ENCODE results near the gene NEDD4L. TPM values are rescaled to one million over a fixed set of nuclear protein-coding genes. Genes with fewer than 3 reads are reported as not detected.

Gene NEDD4L
- total RNA-seq, 1 experiment from 2014 or later, result 42.9 TPM

GRCh38 chr18:58363767-58364540 lies 319.9 kb downstream of the NEDD4L start:
- no peak for ATAC-seq
- Histone ChIP-seq H3K9me3 (ENCODE audit: control insufficient read depth, insufficient read depth, low read depth, low read length) (no peaks in the 10 kb centered on the region), H3K36me3 (ENCODE audit: control insufficient read depth, insufficient read depth, low read length) (peaks cover 2% of the 10 kb centered on the region; the same call in 1 of the 2 replicates), H3K4me3 (ENCODE audit: low read depth in 2 of 2, low read length in 2 of 2) (no peak overlapping the region), H3K4me1 (ENCODE audit: control insufficient read depth, insufficient read depth, low read length) (no peaks in the 10 kb centered on the region), H3K27me3 (ENCODE audit: control insufficient read depth, insufficient read depth, low read length) (no peaks in the 10 kb centered on the region), H3K27ac (ENCODE audit: low read length) (no peak overlapping the region)
- POLR2A ChIA-PET, result no interaction called here
- DNase-seq (ENCODE audit: low read depth, low spot score), result no peak
- no peak for TF ChIP-seq CTCF (IDR thresholded peaks at IDR 0.05)
- no peak for TF ChIP-seq TCF7L2 (IDR thresholded peaks at IDR 0.05; ENCODE audit: low read depth, low read length)
- no peak for TF ChIP-seq SIN3A (IDR thresholded peaks at IDR 0.05; ENCODE audit: borderline replicate concordance, insufficient read depth, low read depth, low read length)
- TF ChIP-seq REST (IDR thresholded peaks at IDR 0.05; ENCODE audit: insufficient read depth in 1 of 2, low read depth in 2 of 2, low read length in 1 of 2), result no peak
- no peak for TF ChIP-seq POLR2AphosphoS5 (IDR thresholded peaks at IDR 0.05; ENCODE audit: low read depth, low read length)
- intact Hi-C loops (cut with micrococcal nuclease; ENCODE audit: unreplicated experiment) (no loop called here), in situ Hi-C loops (cut with HindIII; ENCODE audit: low pct_unique_long_range_greater_than_20kb, low sequenced_read_pairs) (no loop called here)
- CTCF ChIA-PET, result interaction anchor here (0.6 kb wide), 1 partner anchor 219 kb away, joined by 11 read pairs; no protein-coding TSS in a partner anchor
- no TSS peak for BruUV-seq (replicated peaks)

GRCh38 chr18:58364876-58365528 lies 321.0 kb downstream of the NEDD4L start:
- Histone ChIP-seq H3K4me3 (ENCODE audit: low read depth in 2 of 2, low read length in 2 of 2) (no peak overlapping the region), H3K9me3 (ENCODE audit: control insufficient read depth, insufficient read depth, low read depth, low read length) (no peaks in the 10 kb centered on the region), H3K4me1 (ENCODE audit: control insufficient read depth, insufficient read depth, low read length) (no peaks in the 10 kb centered on the region), H3K36me3 (ENCODE audit: control insufficient read depth, insufficient read depth, low read length) (peaks cover 2% of the 10 kb centered on the region; the same call in 1 of the 2 replicates), H3K27ac (ENCODE audit: low read length) (no peak overlapping the region), H3K27me3 (ENCODE audit: control insufficient read depth, insufficient read depth, low read length) (no peaks in the 10 kb centered on the region)
- TF ChIP-seq REST (IDR thresholded peaks at IDR 0.05; ENCODE audit: insufficient read depth in 1 of 2, low read depth in 2 of 2, low read length in 1 of 2), result no peak
- TF ChIP-seq CTCF (IDR thresholded peaks at IDR 0.05), result no peak
- TF ChIP-seq POLR2AphosphoS5 (IDR thresholded peaks at IDR 0.05; ENCODE audit: low read depth, low read length), result no peak
- no peak for TF ChIP-seq SIN3A (IDR thresholded peaks at IDR 0.05; ENCODE audit: borderline replicate concordance, insufficient read depth, low read depth, low read length)
- no peak for TF ChIP-seq TCF7L2 (IDR thresholded peaks at IDR 0.05; ENCODE audit: low read depth, low read length)
- POLR2A ChIA-PET, result no interaction called here
- in situ Hi-C loops (cut with HindIII; ENCODE audit: low pct_unique_long_range_greater_than_20kb, low sequenced_read_pairs) (no loop called here), intact Hi-C loops (cut with micrococcal nuclease; ENCODE audit: unreplicated experiment) (no loop called here)
- BruUV-seq (replicated peaks), result no TSS peak
- DNase-seq (ENCODE audit: low read depth, low spot score), result no peak
- CTCF ChIA-PET, result no interaction called here
- ATAC-seq, result no peak
